ENCODE measurements around the gene DGKB.

Gene DGKB

GRCh38 chr7:14207711-14208110 is 694.8 kb downstream of the DGKB start:
- Histone ChIP-seq H3K4me1 (ENCODE audit: control insufficient read depth, insufficient read depth, low read depth, low read length) (no peaks in the 10 kb centered on the region), H3K36me3 (ENCODE audit: control insufficient read depth in 1 of 2, insufficient read depth in 2 of 2, low read depth in 1 of 2, low read length in 2 of 2) (no peaks in the 10 kb centered on the region), H3K9ac (ENCODE audit: low read length) (no peak overlapping the region), H3K4me3 (ENCODE audit: insufficient read depth in 1 of 2, low read depth in 1 of 2, low read length in 2 of 2) (no peak overlapping the region), H3K27me3 (ENCODE audit: control insufficient read depth in 1 of 2, insufficient read depth in 1 of 2, low read length in 2 of 2) (no peaks in the 10 kb centered on the region), H3K18ac (ENCODE audit: low read depth in 1 of 2, low read length in 2 of 2) (no peak overlapping the region), H3K4ac (ENCODE audit: low read depth in 1 of 2, low read length in 2 of 2) (no peak overlapping the region), H3K27ac (ENCODE audit: low read length, poor library complexity, severe bottlenecking) (no peak overlapping the region), H2BK5ac (ENCODE audit: low read depth, low read length, poor library complexity, severe bottlenecking) (no peak overlapping the region), H4K8ac (ENCODE audit: low read length) (no peak overlapping the region), H4K91ac (ENCODE audit: low read length) (no peak overlapping the region), H3K4me2 (ENCODE audit: low read length, poor library complexity, severe bottlenecking) (no peak overlapping the region), H2BK120ac (ENCODE audit: low read depth, low read length) (no peak overlapping the region), H2BK12ac (ENCODE audit: low read length in 2 of 2) (no peak overlapping the region), H3K23ac (ENCODE audit: low read length in 2 of 2) (no peak overlapping the region), H2AFZ (ENCODE audit: low read depth, low read length) (no peak overlapping the region), H3K14ac (ENCODE audit: low read length in 2 of 2) (no peak overlapping the region), H3K9me3 (ENCODE audit: control insufficient read depth, low read length) (no peaks in the 10 kb centered on the region), H2AK5ac (ENCODE audit: low read length, severe bottlenecking) (no peak overlapping the region), H3K79me1 (replicated peaks; ENCODE audit: low read length, poor library complexity, severe bottlenecking) (no peaks in the 10 kb centered on the region), H2BK15ac (ENCODE audit: low read depth, poor library complexity, severe bottlenecking) (no peak overlapping the region)
- no peak for DNase-seq

- Histone ChIP-seq H3K14ac (ENCODE audit: low read length in 2 of 2) (no peak overlapping the region), H2BK15ac (ENCODE audit: low read depth, poor library complexity, severe bottlenecking) (no peak overlapping the region), H3K4me3 (ENCODE audit: insufficient read depth in 1 of 2, low read depth in 1 of 2, low read length in 2 of 2) (no peak overlapping the region), H2BK12ac (ENCODE audit: low read length in 2 of 2) (no peak overlapping the region), H2AFZ (ENCODE audit: low read depth, low read length) (no peak overlapping the region), H3K36me3 (ENCODE audit: control insufficient read depth in 1 of 2, insufficient read depth in 2 of 2, low read depth in 1 of 2, low read length in 2 of 2) (no peaks in the 10 kb centered on the region), H3K4ac (ENCODE audit: low read depth in 1 of 2, low read length in 2 of 2) (no peak overlapping the region), H3K4me2 (ENCODE audit: low read length, poor library complexity, severe bottlenecking) (no peak overlapping the region), H3K9me3 (ENCODE audit: control insufficient read depth, low read length) (no peaks in the 10 kb centered on the region), H4K91ac (ENCODE audit: low read length) (no peak overlapping the region), H3K4me1 (ENCODE audit: control insufficient read depth, insufficient read depth, low read depth, low read length) (no peaks in the 10 kb centered on the region), H2BK120ac (ENCODE audit: low read depth, low read length) (no peak overlapping the region), H4K8ac (ENCODE audit: low read length) (no peak overlapping the region), H2BK5ac (ENCODE audit: low read depth, low read length, poor library complexity, severe bottlenecking) (no peak overlapping the region), H3K18ac (ENCODE audit: low read depth in 1 of 2, low read length in 2 of 2) (no peak overlapping the region), H3K9ac (ENCODE audit: low read length) (no peak overlapping the region), H3K27ac (ENCODE audit: low read length, poor library complexity, severe bottlenecking) (no peak overlapping the region), H3K27me3 (ENCODE audit: control insufficient read depth in 1 of 2, insufficient read depth in 1 of 2, low read length in 2 of 2) (no peaks in the 10 kb centered on the region), H3K79me1 (replicated peaks; ENCODE audit: low read length, poor library complexity, severe bottlenecking) (no peaks in the 10 kb centered on the region), H2AK5ac (ENCODE audit: low read length, severe bottlenecking) (no peak overlapping the region), H3K23ac (ENCODE audit: low read length in 2 of 2) (no peak overlapping the region)
- no peak for DNase-seq
- WGBS, result 83% methylated on average over 4 of the region's 4 CpGs
Measured at GRCh38 chr7:14207138-14207537, 695.4 kb downstream of the DGKB start.

DNA sequence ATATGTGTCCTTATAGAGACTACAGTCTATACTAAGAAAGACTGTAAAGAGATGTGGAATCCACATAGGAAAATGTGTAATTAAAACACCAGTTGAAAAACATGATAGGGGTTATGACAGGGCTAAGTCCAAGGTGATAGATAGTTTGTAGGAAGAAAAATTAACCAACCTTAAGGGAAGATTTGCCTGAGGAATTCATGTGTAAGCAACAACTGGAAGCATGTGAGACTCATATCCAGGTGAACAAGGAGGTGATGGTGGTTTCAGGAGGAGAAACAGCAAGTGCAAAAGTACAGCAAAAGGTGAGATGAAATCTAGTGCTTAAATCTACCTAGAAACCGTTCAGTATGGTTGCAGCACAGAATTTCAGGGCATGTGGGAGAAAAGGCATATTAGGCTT is 696.4 kb downstream of the DGKB start:
- Histone ChIP-seq H3K27me3 (ENCODE audit: control insufficient read depth in 1 of 2, insufficient read depth in 1 of 2, low read length in 2 of 2) (no peaks in the 10 kb centered on the region), H3K4me1 (ENCODE audit: control insufficient read depth, insufficient read depth, low read depth, low read length) (no peaks in the 10 kb centered on the region), H3K4me2 (ENCODE audit: low read length, poor library complexity, severe bottlenecking) (no peak overlapping the region), H3K79me1 (replicated peaks; ENCODE audit: low read length, poor library complexity, severe bottlenecking) (no peaks in the 10 kb centered on the region), H2BK120ac (ENCODE audit: low read depth, low read length) (no peak overlapping the region), H2AK5ac (ENCODE audit: low read length, severe bottlenecking) (no peak overlapping the region), H3K4ac (ENCODE audit: low read depth in 1 of 2, low read length in 2 of 2) (no peak overlapping the region), H2BK15ac (ENCODE audit: low read depth, poor library complexity, severe bottlenecking) (no peak overlapping the region), H2BK12ac (ENCODE audit: low read length in 2 of 2) (no peak overlapping the region), H2AFZ (ENCODE audit: low read depth, low read length) (no peak overlapping the region), H3K27ac (ENCODE audit: low read length, poor library complexity, severe bottlenecking) (no peak overlapping the region), H3K9me3 (ENCODE audit: control insufficient read depth, low read length) (no peaks in the 10 kb centered on the region), H4K91ac (ENCODE audit: low read length) (no peak overlapping the region), H2BK5ac (ENCODE audit: low read depth, low read length, poor library complexity, severe bottlenecking) (no peak overlapping the region), H3K23ac (ENCODE audit: low read length in 2 of 2) (no peak overlapping the region), H4K8ac (ENCODE audit: low read length) (no peak overlapping the region), H3K14ac (ENCODE audit: low read length in 2 of 2) (no peak overlapping the region), H3K36me3 (ENCODE audit: control insufficient read depth in 1 of 2, insufficient read depth in 2 of 2, low read depth in 1 of 2, low read length in 2 of 2) (no peaks in the 10 kb centered on the region), H3K9ac (ENCODE audit: low read length) (no peak overlapping the region), H3K18ac (ENCODE audit: low read depth in 1 of 2, low read length in 2 of 2) (no peak overlapping the region), H3K4me3 (ENCODE audit: insufficient read depth in 1 of 2, low read depth in 1 of 2, low read length in 2 of 2) (no peak overlapping the region)
- no peak for DNase-seq
- WGBS, result 90% methylated on average over 1 of the region's 1 CpG

DNA sequence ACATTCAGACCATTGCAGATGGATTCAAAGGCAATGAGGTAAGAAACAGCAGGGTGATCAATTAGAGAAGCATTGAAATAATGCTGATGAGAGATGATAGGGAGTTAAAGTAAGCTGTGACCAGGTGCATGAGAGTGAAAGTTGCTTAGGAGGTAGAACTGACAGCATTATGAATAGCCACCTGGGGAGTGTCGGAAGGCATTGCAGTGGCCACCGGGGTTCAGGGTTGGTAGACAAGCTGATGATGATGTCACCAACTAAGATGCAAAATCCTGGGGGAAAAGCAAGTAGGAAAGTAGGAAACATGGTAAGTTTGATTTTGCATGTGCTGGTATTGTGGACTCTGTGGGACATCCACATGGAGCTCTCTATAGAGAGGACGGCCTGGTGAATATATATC is 701.2 kb downstream of the DGKB start:
- Histone ChIP-seq H4K8ac (ENCODE audit: low read length) (no peak overlapping the region), H4K91ac (ENCODE audit: low read length) (no peak overlapping the region), H3K27me3 (ENCODE audit: control insufficient read depth in 1 of 2, insufficient read depth in 1 of 2, low read length in 2 of 2) (no peaks in the 10 kb centered on the region), H3K4me3 (ENCODE audit: insufficient read depth in 1 of 2, low read depth in 1 of 2, low read length in 2 of 2) (no peak overlapping the region), H3K4ac (ENCODE audit: low read depth in 1 of 2, low read length in 2 of 2) (no peak overlapping the region), H2BK5ac (ENCODE audit: low read depth, low read length, poor library complexity, severe bottlenecking) (no peak overlapping the region), H3K36me3 (ENCODE audit: control insufficient read depth in 1 of 2, insufficient read depth in 2 of 2, low read depth in 1 of 2, low read length in 2 of 2) (no peaks in the 10 kb centered on the region), H3K18ac (ENCODE audit: low read depth in 1 of 2, low read length in 2 of 2) (no peak overlapping the region), H2AK5ac (ENCODE audit: low read length, severe bottlenecking) (no peak overlapping the region), H3K27ac (ENCODE audit: low read length, poor library complexity, severe bottlenecking) (no peak overlapping the region), H3K4me1 (ENCODE audit: control insufficient read depth, insufficient read depth, low read depth, low read length) (no peaks in the 10 kb centered on the region), H3K9me3 (ENCODE audit: control insufficient read depth, low read length) (no peaks in the 10 kb centered on the region), H3K4me2 (ENCODE audit: low read length, poor library complexity, severe bottlenecking) (no peak overlapping the region), H2BK15ac (ENCODE audit: low read depth, poor library complexity, severe bottlenecking) (no peak overlapping the region), H2BK12ac (ENCODE audit: low read length in 2 of 2) (no peak overlapping the region), H2BK120ac (ENCODE audit: low read depth, low read length) (no peak overlapping the region), H2AFZ (ENCODE audit: low read depth, low read length) (no peak overlapping the region), H3K14ac (ENCODE audit: low read length in 2 of 2) (no peak overlapping the region), H3K9ac (ENCODE audit: low read length) (no peak overlapping the region), H3K79me1 (replicated peaks; ENCODE audit: low read length, poor library complexity, severe bottlenecking) (no peaks in the 10 kb centered on the region), H3K23ac (ENCODE audit: low read length in 2 of 2) (no peak overlapping the region)
- DNase-seq, result no peak
- 81% methylated on average over 2 of the region's 3 CpGs for WGBS
